ENCODE data around the gene PKN3. TPM values are rescaled to one million over a fixed set of nuclear protein-coding genes. Genes with fewer than 3 reads are reported as not detected.
A peak's percentile ranks its signal among the peaks of the same experiment; 100 is the strongest.

Gene PKN3
- total and polyA plus RNA-seq, 2 of the 13 experiments (the other 11 are each of a cell fraction or from before 2014, with no cell fraction given), result 10.5 to 13.2 TPM

GRCh38 chr9:128733256-128733655 lies 31.0 kb downstream of the PKN3 start (continued):
- TF ChIP-seq ERF (CRISPR knock-in tag; IDR thresholded peaks at IDR 0.05), result peak; percentile 80; the same call in 1 of the 2 replicates
- TF ChIP-seq ZNF333 (CRISPR knock-in tag; IDR thresholded peaks at IDR 0.05; ENCODE audit: borderline replicate concordance), result no peak
- TF ChIP-seq POLR2AphosphoS2 (IDR thresholded peaks at IDR 0.05; ENCODE audit: low read depth, low read length), result no peak
- TF ChIP-seq ZNF382 (CRISPR knock-in tag; IDR thresholded peaks at IDR 0.05; ENCODE audit: borderline replicate concordance), result no peak
- no peak for TF ChIP-seq ATF6 (CRISPR knock-in tag; conservative IDR thresholded peaks at IDR 0.05)
- peak; percentile 79 for TF ChIP-seq ELF3 (CRISPR knock-in tag; IDR thresholded peaks at IDR 0.05)
- TF ChIP-seq ZNF225 (CRISPR knock-in tag; IDR thresholded peaks at IDR 0.05), result no peak
- peak; percentile 23; the same call in 1 of the 2 replicates for TF ChIP-seq CBFB (CRISPR knock-in tag; IDR thresholded peaks at IDR 0.05)
- no peak for TF ChIP-seq ZNF503 (CRISPR knock-in tag; IDR thresholded peaks at IDR 0.05)
- no peak for TF ChIP-seq ZNF660 (CRISPR knock-in tag; IDR thresholded peaks at IDR 0.05; ENCODE audit: borderline replicate concordance, low read depth)
- TF ChIP-seq ZNF142 (CRISPR knock-in tag; IDR thresholded peaks at IDR 0.05), result no peak
- TF ChIP-seq ZNF329 (CRISPR knock-in tag; IDR thresholded peaks at IDR 0.05; ENCODE audit: low read depth), result no peak
- TF ChIP-seq ZNF260 (CRISPR knock-in tag; IDR thresholded peaks at IDR 0.05; ENCODE audit: borderline replicate concordance, low read depth), result no peak
- no peak for TF ChIP-seq ZSCAN25 (CRISPR knock-in tag; IDR thresholded peaks at IDR 0.05)
- TF ChIP-seq DRAP1 (CRISPR knock-in tag; IDR thresholded peaks at IDR 0.05), result peak; percentile 39; the same call in 1 of the 2 replicates
- no peak for TF ChIP-seq GTF2F1 (IDR thresholded peaks at IDR 0.05; ENCODE audit: low read length)
